Calu3 (cell line): ENCODE measurements around the gene TRIM33. TPM values are rescaled to one million over a fixed set of nuclear protein-coding genes. Genes with fewer than 3 reads are reported as not detected.
"Not testable (repeated sequence)": the region's sequence is repeated elsewhere in the genome, so short reads cannot be mapped to it uniquely, and the experiment has no call there.

ENCODE experiments used
- BruUV-seq: library from RNA; stranded (reverse); fragments of 400-500 nt; replicated peaks from 2 replicates; lab custom pipeline; 2021; lab: Mats Ljungman, UMichigan
- CTCF ChIA-PET: fragments of 300-600 bp; sonication (Branson Sonifier 250); formaldehyde crosslinking; loops from one replicate; lab custom pipeline; 2022; ENCODE audit warnings: antibody characterized with exemption; lab: Charles Lee
- DNase-seq: peaks from one replicate; pipeline ENCODE4 v3.0.0; 2022
- H3K27ac Mint-ChIP-seq: one replicate; pipeline ENCODE4 v1.8.0; 2022; ENCODE audit warnings: mixed read lengths; ENCODE audit not compliant: unreplicated experiment
- H3K27me3 Mint-ChIP-seq: one replicate; pipeline ENCODE4 v1.8.0; 2022; ENCODE audit warnings: mixed read lengths; ENCODE audit not compliant: unreplicated experiment
- H3K36me3 Mint-ChIP-seq: one replicate; pipeline ENCODE4 v1.8.0; 2022; ENCODE audit warnings: mild to moderate bottlenecking, moderate library complexity, mixed read lengths; ENCODE audit not compliant: insufficient read depth, unreplicated experiment
- H3K4me1 Mint-ChIP-seq: one replicate; pipeline ENCODE4 v1.8.0; 2022; ENCODE audit warnings: mild to moderate bottlenecking, low read depth, mixed read lengths; ENCODE audit not compliant: unreplicated experiment
- H3K4me3 Mint-ChIP-seq: one replicate; pipeline ENCODE4 v1.8.0; 2022; ENCODE audit warnings: mild to moderate bottlenecking, low read depth, moderate library complexity, mixed read lengths; ENCODE audit not compliant: unreplicated experiment
- H3K9me3 Mint-ChIP-seq: one replicate; pipeline ENCODE4 v1.8.0; 2022; ENCODE audit warnings: low read depth, mixed read lengths; ENCODE audit not compliant: unreplicated experiment
- CTCF ChIP-seq: fragments of 200-600 bp; IDR thresholded peaks from one replicate; pipeline ENCODE4 v1.8.0; 2022; ENCODE audit warnings: antibody characterized with exemption; ENCODE audit not compliant: unreplicated experiment
- intact Hi-C: fragments of 100-400 bp; cut with micrococcal nuclease; formaldehyde crosslinking; loops from one replicate; pipeline ENCODE4 v1.10.0; 2022; ENCODE audit not compliant: unreplicated experiment
- total RNA-seq: library from RNA; stranded (reverse); gene quantifications from 2 replicates; pipeline ENCODE4 v1.2.3, GENCODE V29; 2022

The TRIM33 gene
- total RNA-seq, 1 experiment from 2014 or later, result 42.0 TPM

DNA sequence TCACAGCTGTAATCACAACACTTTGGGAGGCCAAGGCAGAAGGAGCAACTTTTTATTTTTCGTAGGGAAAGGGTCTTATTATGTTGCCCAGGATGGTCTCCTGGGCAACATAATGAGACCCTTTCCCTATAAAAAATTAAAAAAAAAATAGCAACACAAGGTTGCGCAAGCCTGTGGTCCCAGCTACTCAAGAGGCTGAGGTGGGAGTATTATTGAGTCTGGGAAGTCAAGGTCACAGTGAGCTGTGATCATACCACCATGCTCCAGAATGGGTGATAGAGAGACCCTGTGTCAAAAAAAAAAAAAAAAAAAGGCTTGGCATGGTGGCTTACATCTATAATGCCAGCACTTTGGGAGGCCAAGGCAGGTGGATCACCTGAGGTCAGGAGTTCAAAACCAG is 131.6 kb downstream of the TRIM33 start:
- BruUV-seq, result no TSS peak
- intact Hi-C loops, result no loop called here

GRCh38 chr1:114377356-114377755 is 133.6 kb downstream of the TRIM33 start:
- Mint-ChIP-seq H3K27ac (no peak overlapping the region), H3K27me3 (no peaks in the 10 kb centered on the region), H3K9me3 (peaks cover 3% of the 10 kb centered on the region), H3K4me1 (no peaks in the 10 kb centered on the region), H3K4me3 (no peak overlapping the region), H3K36me3 (no peaks in the 10 kb centered on the region)
- no TSS peak for BruUV-seq
- CTCF ChIA-PET, result no interaction called here
- TF ChIP-seq CTCF, result no peak
- DNase-seq, result no peak
- intact Hi-C loops, result no loop called here

More for the DNA sequence above, 131.6 kb downstream of the TRIM33 start:
- H3K27me3 Mint-ChIP-seq, result no peaks in the 10 kb centered on the region
- peaks cover 3% of the 10 kb centered on the region for H3K9me3 Mint-ChIP-seq
- no peak overlapping the region for H3K4me3 Mint-ChIP-seq
- CTCF ChIA-PET, result no interaction called here
- no peaks in the 10 kb centered on the region for H3K4me1 Mint-ChIP-seq
- H3K36me3 Mint-ChIP-seq, result no peaks in the 10 kb centered on the region
- no peak for TF ChIP-seq CTCF
- DNase-seq, result no peak
- no peak overlapping the region for H3K27ac Mint-ChIP-seq

- Mint-ChIP-seq H3K36me3 (no peaks in the 10 kb centered on the region), H3K27me3 (peaks cover 15% of the 10 kb centered on the region), H3K9me3 (peaks cover 5% of the 10 kb centered on the region), H3K4me1 (no peaks in the 10 kb centered on the region), H3K4me3 (no peak overlapping the region), H3K27ac (no peak overlapping the region)
- DNase-seq, result no peak
- BruUV-seq, result no TSS peak
- CTCF ChIA-PET, result interaction anchor here (0.7 kb wide), 1 partner anchor 1287 kb away, joined by 6 read pairs; no protein-coding TSS in a partner anchor
- no peak for TF ChIP-seq CTCF
- intact Hi-C loops, result no loop called here
Observed at GRCh38 chr1:114369930-114370329, 141.1 kb downstream of the TRIM33 start.

GRCh38 chr1:114369266-114369919 is 141.6 kb downstream of the TRIM33 start:
- BruUV-seq, intact Hi-C loops, H3K36me3 Mint-ChIP-seq, H3K9me3 Mint-ChIP-seq, H3K4me3 Mint-ChIP-seq, H3K4me1 Mint-ChIP-seq, DNase-seq, H3K27ac Mint-ChIP-seq: not testable (repeated sequence)
- peaks cover 15% of the 10 kb centered on the region for H3K27me3 Mint-ChIP-seq
- CTCF ChIA-PET, result interaction anchor here (0.7 kb wide), 1 partner anchor 1286 kb away, joined by 6 read pairs; no protein-coding TSS in a partner anchor
